ENCODE data around the gene LAMB4. TPM values are rescaled to one million over a fixed set of nuclear protein-coding genes. Genes with fewer than 3 reads are reported as not detected.

LAMB4 gene
- total and polyA plus RNA-seq, 7 donors = 0.04 to 2.0 (median 0.14) TPM; not detected in 4

GRCh38 chr7:108122181-108122580, 8.0 kb downstream of the LAMB4 start:
- intact Hi-C loops (cut with DNase I) = no loop called here
- no peaks in the 10 kb centered on the region for H3K9me3 ChIP-seq
- no peaks in the 10 kb centered on the region for H3K4me1 ChIP-seq
- no peak overlapping the region for H3K4me3 ChIP-seq
- no peaks in the 10 kb centered on the region for H3K36me3 ChIP-seq
- no peak overlapping the region for H3K27ac ChIP-seq
- DNase-seq = no peak
- no peaks in the 10 kb centered on the region for H3K27me3 ChIP-seq
- no peak for TF ChIP-seq POLR2A (IDR thresholded peaks at IDR 0.05)
- TF ChIP-seq, protein P1, sequence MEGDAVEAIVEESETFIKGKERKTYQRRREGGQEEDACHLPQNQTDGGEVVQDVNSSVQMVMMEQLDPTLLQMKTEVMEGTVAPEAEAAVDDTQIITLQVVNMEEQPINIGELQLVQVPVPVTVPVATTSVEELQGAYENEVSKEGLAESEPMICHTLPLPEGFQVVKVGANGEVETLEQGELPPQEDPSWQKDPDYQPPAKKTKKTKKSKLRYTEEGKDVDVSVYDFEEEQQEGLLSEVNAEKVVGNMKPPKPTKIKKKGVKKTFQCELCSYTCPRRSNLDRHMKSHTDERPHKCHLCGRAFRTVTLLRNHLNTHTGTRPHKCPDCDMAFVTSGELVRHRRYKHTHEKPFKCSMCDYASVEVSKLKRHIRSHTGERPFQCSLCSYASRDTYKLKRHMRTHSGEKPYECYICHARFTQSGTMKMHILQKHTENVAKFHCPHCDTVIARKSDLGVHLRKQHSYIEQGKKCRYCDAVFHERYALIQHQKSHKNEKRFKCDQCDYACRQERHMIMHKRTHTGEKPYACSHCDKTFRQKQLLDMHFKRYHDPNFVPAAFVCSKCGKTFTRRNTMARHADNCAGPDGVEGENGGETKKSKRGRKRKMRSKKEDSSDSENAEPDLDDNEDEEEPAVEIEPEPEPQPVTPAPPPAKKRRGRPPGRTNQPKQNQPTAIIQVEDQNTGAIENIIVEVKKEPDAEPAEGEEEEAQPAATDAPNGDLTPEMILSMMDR (IDR thresholded peaks at IDR 0.05) = no peak
- TF ChIP-seq EP300 (IDR thresholded peaks at IDR 0.05) = no peak
- TF ChIP-seq POLR2AphosphoS5 (IDR thresholded peaks at IDR 0.05) = no peak

- intact Hi-C loops (cut with DNase I) = no loop called here
- DNase-seq = no peak
- no peak for TF ChIP-seq POLR2AphosphoS5 (IDR thresholded peaks at IDR 0.05)
- TF ChIP-seq, protein P1 (IDR thresholded peaks at IDR 0.05) = no peak
- TF ChIP-seq EP300 (IDR thresholded peaks at IDR 0.05) = no peak
- no peak for TF ChIP-seq POLR2A (IDR thresholded peaks at IDR 0.05)
- Histone ChIP-seq H3K27ac (no peak overlapping the region), H3K4me3 (no peak overlapping the region), H3K27me3 (no peaks in the 10 kb centered on the region), H3K9me3 (no peaks in the 10 kb centered on the region), H3K36me3 (no peaks in the 10 kb centered on the region), H3K4me1 (no peaks in the 10 kb centered on the region)
- WGBS, 2 donors = 77 to 80% methylated on average over 3 of the region's 3 CpGs
Measured at GRCh38 chr7:108120933-108121332, 9.2 kb downstream of the LAMB4 start.

DNA sequence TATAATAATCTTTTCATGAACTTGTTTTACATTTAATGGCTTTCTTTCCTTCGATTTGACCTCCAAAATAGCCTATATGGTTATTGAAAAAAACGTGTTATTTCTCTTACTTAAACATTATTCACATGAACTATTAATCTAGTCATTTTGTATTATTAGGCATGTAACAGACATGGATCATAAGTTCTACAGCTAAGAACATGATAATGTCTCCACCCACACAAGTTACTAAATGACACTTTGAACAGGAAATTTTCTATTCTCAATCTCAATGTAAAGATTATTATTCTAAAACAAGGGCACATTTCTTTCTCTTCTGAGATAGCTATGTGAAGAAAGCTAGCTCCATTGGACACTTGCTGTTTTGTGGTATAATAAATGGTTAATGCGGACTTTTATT, 10.0 kb downstream of the LAMB4 start:
- Histone ChIP-seq H3K27ac (no peak overlapping the region), H3K4me3 (no peak overlapping the region), H3K4me1 (no peaks in the 10 kb centered on the region), H3K36me3 (no peaks in the 10 kb centered on the region), H3K9me3 (no peaks in the 10 kb centered on the region), H3K27me3 (no peaks in the 10 kb centered on the region)
- DNase-seq = no peak
- 80 to 86% methylated on average over 3 of the region's 3 CpGs for WGBS, 2 donors
- TF ChIP-seq EP300 (IDR thresholded peaks at IDR 0.05) = no peak
- TF ChIP-seq, protein P1 (IDR thresholded peaks at IDR 0.05) = no peak
- TF ChIP-seq POLR2A (IDR thresholded peaks at IDR 0.05) = no peak
- no peak for TF ChIP-seq POLR2AphosphoS5 (IDR thresholded peaks at IDR 0.05)
- intact Hi-C loops (cut with DNase I) = no loop called here

GRCh38 chr7:108118959-108119358, 11.2 kb downstream of the LAMB4 start:
- TF ChIP-seq, protein P1 (IDR thresholded peaks at IDR 0.05) = no peak
- TF ChIP-seq POLR2AphosphoS5 (IDR thresholded peaks at IDR 0.05) = no peak
- TF ChIP-seq POLR2A (IDR thresholded peaks at IDR 0.05) = no peak
- no peak for TF ChIP-seq EP300 (IDR thresholded peaks at IDR 0.05)
- intact Hi-C loops (cut with DNase I) = no loop called here
- no peak for DNase-seq

DNA sequence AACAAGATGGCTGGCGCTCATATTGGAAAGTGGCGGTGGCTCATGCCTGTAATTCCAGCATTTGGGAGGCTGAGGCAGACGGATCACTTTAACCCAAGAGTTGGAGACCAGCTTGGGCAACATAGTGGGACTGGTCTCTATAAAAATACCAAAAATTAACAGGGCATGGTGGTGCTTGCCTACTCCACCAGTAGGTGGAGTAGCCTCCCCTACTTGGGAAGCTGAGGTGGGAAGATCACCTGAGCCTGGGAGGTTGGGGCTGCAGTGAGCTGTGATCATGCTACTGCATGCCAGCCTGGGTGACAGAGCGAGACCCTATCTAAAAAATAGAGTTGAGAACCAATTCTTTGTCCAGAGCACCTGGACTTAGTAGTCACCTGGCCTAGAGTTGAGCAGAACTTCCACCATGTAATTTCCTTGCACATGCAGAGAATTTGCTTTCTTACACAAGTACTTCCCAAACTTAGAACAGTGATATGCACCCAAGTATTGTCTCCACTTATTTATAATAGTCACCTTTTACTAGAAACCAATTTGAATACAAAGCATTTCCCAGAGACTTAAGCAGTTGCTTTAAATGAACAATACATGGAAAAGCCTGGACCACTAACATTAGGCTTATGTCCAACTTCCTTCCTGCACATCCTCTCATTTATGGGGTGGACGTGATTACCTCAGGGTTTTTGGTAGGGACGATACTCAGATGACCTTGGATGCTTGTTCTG, 15.9 kb downstream of the LAMB4 start:
- 76 to 86% methylated on average over 6 of the region's 6 CpGs for WGBS, 2 donors
- no peaks in the 10 kb centered on the region for H3K9me3 ChIP-seq
- TF ChIP-seq POLR2AphosphoS5 (IDR thresholded peaks at IDR 0.05) (no peak), EP300 (IDR thresholded peaks at IDR 0.05) (no peak), POLR2A (IDR thresholded peaks at IDR 0.05) (no peak)
- TF ChIP-seq, protein P1 (IDR thresholded peaks at IDR 0.05) = no peak
- no peaks in the 10 kb centered on the region for H3K4me1 ChIP-seq
- no peak for DNase-seq
- H3K36me3 ChIP-seq = no peaks in the 10 kb centered on the region
- intact Hi-C loops (cut with DNase I) = no loop called here
- H3K27ac ChIP-seq = no peak overlapping the region
- H3K4me3 ChIP-seq = no peak overlapping the region
- no peaks in the 10 kb centered on the region for H3K27me3 ChIP-seq

More at GRCh38 chr7:108118959-108119358, 11.2 kb downstream of the LAMB4 start:
- no peaks in the 10 kb centered on the region for H3K27me3 ChIP-seq
- WGBS, 2 donors = 94 to 96% methylated on average over 2 of the region's 2 CpGs
- no peaks in the 10 kb centered on the region for H3K36me3 ChIP-seq
- no peak overlapping the region for H3K27ac ChIP-seq
- H3K4me1 ChIP-seq = no peaks in the 10 kb centered on the region
- no peaks in the 10 kb centered on the region for H3K9me3 ChIP-seq
- H3K4me3 ChIP-seq = no peak overlapping the region
